Psoas muscle (tissue), 8 donors: ENCODE measurements around the gene SIRT7. TPM values are rescaled to one million over a fixed set of nuclear protein-coding genes. Genes with fewer than 3 reads are reported as not detected.

Experiments
- ATAC-seq, 4 donors: fragments of 200-7000 bp; cut with Tn5 transposase; one replicate each; pipeline ENCODE4 v1.9.1; 2020; ENCODE audit warnings: moderate library complexity in 3 of 4, mild to moderate bottlenecking in 2 of 4
- DNase-seq, 2 donors: peaks; one replicate each; pipeline ENCODE4 v3.0.0-alpha.2; 2020
- H3K27ac ChIP-seq: fragments of 200-600 bp; one replicate; pipeline ENCODE4 v1.8.0; 2022
- H3K27me3 ChIP-seq, 3 donors: fragments of 200-600 bp in 1 of 3; one replicate each; pipeline versions ENCODE4 v1.6.1 to v1.8.0; 2013 to 2022; ENCODE audit warnings: low read length in 2 of 3, mild to moderate bottlenecking in 2 of 3, moderate library complexity in 1 of 3; ENCODE audit not compliant: insufficient read depth in 3 of 3
- H3K36me3 ChIP-seq, 2 donors: fragments of 200-600 bp in 1 of 2; one replicate each; pipeline versions ENCODE4 v1.6.1 to v1.8.0; 2013 to 2022; ENCODE audit warnings: low read depth in 1 of 2, mild to moderate bottlenecking in 1 of 2, moderate library complexity in 1 of 2; ENCODE audit not compliant: insufficient read depth in 1 of 2
- H3K4me1 ChIP-seq: fragments of 200-600 bp; one replicate; pipeline ENCODE4 v1.8.0; 2022
- H3K4me3 ChIP-seq: fragments of 200-600 bp; one replicate; pipeline ENCODE4 v1.8.0; 2022; ENCODE audit warnings: mild to moderate bottlenecking
- H3K9me3 ChIP-seq: fragments of 200-600 bp; one replicate; pipeline ENCODE4 v1.8.0; 2022
- WGBS, 3 donors: extraction: QIAGEN DNeasy Blood & Tissue Kit; methylation state at CpG; one replicate each; pipeline versions ENCODE4 v1.1.6 to v1.1.7; 2013; 5-methylcytosine and 5-hydroxymethylcytosine counted together
- intact Hi-C, 2 donors: fragments of 100-400 bp; cut with DNase I; formaldehyde crosslinking; loops; one replicate each; pipeline versions ENCODE4 v1.11.0 to v1.14.2; 2022
- polyA plus RNA-seq, 3 donors: library from polyadenylated mRNA; stranded (reverse); fragments of 200-250 nt; gene quantifications; one replicate each; pipeline ENCODE4 v1.2.3, GENCODE V29; 2013
- total RNA-seq, 4 donors: library from RNA; stranded (reverse); fragmentation: NEBNext Ultra II Directional in 2 of 4; extraction: Animal tissue kit (Norgen Biotek cat#: 25700) in 2 of 4; gene quantifications; one replicate each; pipeline versions ENCODE4 v1.2.1 to v1.2.4, GENCODE V29; 2021 to 2023
- TF ChIP-seq, protein P1 (sequence below): fragments of 200-600 bp; IDR thresholded peaks from one replicate; pipeline ENCODE4 v1.8.0; 2022; ENCODE audit warnings: antibody characterized with exemption
- donor health status: healthy with polysubstance abuse.
- donor health status: DM: no; HTN: no; CAD: no; lungs with moderate emphysema.
- donor health status: Bipolar disorder and iron deficiency.
- donor health status: healthy.
- donor health status: DM: yes; HTN: yes; CAD: no.
- donor health status: DM: no; HTN: no; CAD: no.
- donor health status: DM: no; HTN: no; CAD: no.
- donor health status: DM: yes; HTN: yes; CAD: no.

SIRT7 gene
- total and polyA plus RNA-seq, 7 donors = 3.9 to 14.2 (median 7.6) TPM

DNA sequence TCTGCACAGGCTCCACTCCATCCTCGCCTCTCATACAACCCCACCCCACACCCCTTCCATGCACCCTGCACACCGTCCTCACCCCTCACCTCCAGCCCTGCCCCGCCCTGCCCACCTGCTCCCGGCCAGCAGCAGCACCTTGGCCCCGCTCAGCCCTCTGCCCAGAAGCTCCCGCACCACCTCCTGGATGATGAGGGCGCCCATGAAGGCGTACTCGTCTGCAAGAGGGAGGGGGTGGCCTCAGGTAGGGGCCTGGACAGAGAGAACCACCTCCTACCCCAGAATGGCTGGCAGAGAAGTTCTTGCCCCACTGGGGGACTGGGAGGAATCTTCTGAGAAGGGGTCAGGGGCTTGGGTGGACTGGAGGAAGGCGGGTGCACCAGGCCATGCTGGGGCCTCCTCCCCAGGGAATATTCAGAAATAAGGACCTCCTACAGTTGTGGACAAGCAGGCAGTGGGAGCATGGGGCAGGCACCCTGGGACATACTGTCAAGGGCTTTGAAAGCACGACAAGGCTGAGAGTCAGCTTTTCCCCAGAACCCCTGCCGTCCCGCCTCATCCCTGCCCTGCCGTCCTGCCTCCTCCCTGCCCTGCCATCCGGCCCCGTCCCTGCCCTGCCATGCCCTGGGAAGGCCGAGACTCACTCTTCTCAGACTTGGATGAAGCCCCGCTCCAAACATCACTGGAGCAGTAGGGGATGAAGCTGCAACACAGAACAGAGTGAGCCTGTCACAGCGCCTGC, 39.9 kb upstream of the SIRT7 start:
- H3K9me3 ChIP-seq = no peaks in the 10 kb centered on the region
- TF ChIP-seq, protein P1, sequence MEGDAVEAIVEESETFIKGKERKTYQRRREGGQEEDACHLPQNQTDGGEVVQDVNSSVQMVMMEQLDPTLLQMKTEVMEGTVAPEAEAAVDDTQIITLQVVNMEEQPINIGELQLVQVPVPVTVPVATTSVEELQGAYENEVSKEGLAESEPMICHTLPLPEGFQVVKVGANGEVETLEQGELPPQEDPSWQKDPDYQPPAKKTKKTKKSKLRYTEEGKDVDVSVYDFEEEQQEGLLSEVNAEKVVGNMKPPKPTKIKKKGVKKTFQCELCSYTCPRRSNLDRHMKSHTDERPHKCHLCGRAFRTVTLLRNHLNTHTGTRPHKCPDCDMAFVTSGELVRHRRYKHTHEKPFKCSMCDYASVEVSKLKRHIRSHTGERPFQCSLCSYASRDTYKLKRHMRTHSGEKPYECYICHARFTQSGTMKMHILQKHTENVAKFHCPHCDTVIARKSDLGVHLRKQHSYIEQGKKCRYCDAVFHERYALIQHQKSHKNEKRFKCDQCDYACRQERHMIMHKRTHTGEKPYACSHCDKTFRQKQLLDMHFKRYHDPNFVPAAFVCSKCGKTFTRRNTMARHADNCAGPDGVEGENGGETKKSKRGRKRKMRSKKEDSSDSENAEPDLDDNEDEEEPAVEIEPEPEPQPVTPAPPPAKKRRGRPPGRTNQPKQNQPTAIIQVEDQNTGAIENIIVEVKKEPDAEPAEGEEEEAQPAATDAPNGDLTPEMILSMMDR = no peak
- ATAC-seq (no peak), DNase-seq (no peak)
- intact Hi-C loops = loop anchor here in 1 of 2 donors (2.0 kb wide), 1 partner anchor 63 kb away; no protein-coding TSS in a partner anchor
- H3K36me3 ChIP-seq = no peaks in the 10 kb centered on the region
- peaks cover 20% of the 10 kb centered on the region for H3K4me1 ChIP-seq
- H3K4me3 ChIP-seq = no peak overlapping the region
- peaks cover 0 to 23% (median 3%) of the 10 kb centered on the region in 3 donors for H3K27me3 ChIP-seq
- no peak overlapping the region for H3K27ac ChIP-seq
- 83 to 90% (median 85%) methylated on average over 18 to 19 of the region's 19 CpGs for whole genome bisulfite sequencing, 3 donors

DNA sequence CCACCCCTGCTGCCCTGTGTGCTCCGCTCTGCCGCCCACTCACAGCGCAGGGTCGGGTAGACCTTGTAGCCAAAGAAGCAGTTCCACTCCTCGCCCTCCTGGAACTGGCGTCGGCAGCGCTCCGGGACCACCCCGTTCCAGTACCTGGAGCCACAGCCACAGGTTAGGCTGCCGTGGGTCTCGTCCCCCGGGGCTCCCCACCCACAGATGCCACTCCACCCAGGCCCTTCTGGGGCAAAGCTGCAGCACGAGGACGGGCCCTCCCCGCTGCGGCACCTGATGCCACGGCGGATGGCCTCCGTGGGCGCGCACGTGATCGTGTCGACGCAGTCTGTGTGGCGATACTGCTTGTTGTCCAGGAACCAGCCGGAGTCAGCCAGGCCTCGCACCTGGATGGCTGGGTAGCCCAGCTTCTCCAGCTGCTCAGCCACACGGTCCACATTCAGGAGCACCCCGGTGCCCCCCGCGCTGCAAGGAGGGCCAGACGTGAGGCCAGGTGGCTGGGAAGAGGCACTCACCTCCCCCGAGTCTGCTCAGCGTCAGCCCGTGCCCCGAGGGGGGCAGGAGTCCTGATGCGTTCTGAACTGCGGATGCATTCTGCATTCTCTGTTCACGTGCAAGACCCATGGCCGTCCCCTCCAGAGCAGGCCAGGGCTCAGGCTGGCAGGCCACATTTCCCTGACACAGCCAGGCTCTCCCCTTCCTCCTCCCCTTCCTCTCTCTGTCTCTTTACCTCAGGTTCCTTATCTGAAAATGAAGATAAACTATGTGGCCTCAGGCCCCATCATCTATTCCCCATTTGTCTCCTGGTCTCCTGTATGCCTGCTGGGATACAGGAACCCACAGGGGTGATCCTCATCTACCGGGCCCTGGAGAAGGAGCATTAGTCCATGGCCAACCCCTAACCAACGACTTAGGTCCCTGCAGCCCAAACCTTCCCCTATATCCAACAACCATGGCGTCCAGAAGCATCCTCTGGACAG, 38.9 kb upstream of the SIRT7 start:
- WGBS, 3 donors = 83 to 84% (median 84%) methylated on average over 45 of the region's 45 CpGs
- Histone ChIP-seq H3K9me3 (no peaks in the 10 kb centered on the region), H3K36me3 (no peaks in the 10 kb centered on the region), H3K27ac (no peak overlapping the region), H3K4me1 (peaks cover 15% of the 10 kb centered on the region), H3K4me3 (no peak overlapping the region), H3K27me3 (peaks cover 0 to 22% (median 3%) of the 10 kb centered on the region in 3 donors)
- TF ChIP-seq, protein P1 = no peak
- intact Hi-C loops = no loop called here
- DNase-seq (no peak), ATAC-seq (no peak)

DNA sequence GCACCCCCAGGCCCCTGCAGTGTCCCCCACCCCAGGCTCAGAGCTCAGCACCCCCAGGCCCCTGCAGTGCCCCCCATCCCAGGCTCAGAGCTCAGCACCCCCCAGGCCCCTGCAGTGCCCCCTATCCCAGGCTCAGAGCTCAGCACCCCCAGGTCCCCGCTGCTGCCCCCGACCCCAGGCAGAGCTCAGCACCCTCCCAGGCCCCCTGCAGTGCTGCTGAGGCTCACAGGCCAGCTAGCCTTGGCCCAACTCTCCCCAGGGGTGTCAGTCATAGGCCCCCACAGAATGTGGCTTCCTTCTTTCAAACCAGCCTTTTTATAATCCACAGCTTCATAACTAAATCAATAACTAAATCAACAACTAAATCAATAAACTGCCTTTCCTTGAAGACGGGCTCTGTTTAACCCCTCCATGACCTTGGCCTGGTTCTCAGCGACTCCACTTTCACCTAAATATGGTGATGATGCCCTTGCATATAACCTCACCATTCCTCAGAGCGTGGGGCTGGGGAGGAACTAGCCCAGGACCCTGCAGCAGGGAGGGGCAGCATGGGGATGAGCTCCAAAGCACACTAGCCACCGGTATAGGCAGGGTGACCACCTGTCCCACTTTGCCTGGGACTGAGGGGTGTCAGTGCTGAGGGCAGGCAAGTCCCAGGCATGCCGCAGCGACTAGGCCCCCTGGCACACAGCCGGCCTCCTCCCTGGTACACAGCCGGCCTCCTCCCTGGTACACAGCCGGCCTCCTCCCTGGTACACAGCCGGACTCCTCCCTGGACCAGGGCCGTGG, 38.0 kb upstream of the SIRT7 start:
- Histone ChIP-seq H3K4me1 (peaks cover 15% of the 10 kb centered on the region), H3K9me3 (no peaks in the 10 kb centered on the region), H3K27ac (no peak overlapping the region), H3K36me3 (no peaks in the 10 kb centered on the region), H3K27me3 (peaks cover 0 to 16% (median 3%) of the 10 kb centered on the region in 3 donors), H3K4me3 (no peak overlapping the region)
- ATAC-seq (no peak), DNase-seq (no peak)
- intact Hi-C loops = no loop called here
- TF ChIP-seq, protein P1 = no peak
- 77 to 78% (median 78%) methylated on average over 10 to 13 of the region's 13 CpGs for WGBS, 3 donors

DNA sequence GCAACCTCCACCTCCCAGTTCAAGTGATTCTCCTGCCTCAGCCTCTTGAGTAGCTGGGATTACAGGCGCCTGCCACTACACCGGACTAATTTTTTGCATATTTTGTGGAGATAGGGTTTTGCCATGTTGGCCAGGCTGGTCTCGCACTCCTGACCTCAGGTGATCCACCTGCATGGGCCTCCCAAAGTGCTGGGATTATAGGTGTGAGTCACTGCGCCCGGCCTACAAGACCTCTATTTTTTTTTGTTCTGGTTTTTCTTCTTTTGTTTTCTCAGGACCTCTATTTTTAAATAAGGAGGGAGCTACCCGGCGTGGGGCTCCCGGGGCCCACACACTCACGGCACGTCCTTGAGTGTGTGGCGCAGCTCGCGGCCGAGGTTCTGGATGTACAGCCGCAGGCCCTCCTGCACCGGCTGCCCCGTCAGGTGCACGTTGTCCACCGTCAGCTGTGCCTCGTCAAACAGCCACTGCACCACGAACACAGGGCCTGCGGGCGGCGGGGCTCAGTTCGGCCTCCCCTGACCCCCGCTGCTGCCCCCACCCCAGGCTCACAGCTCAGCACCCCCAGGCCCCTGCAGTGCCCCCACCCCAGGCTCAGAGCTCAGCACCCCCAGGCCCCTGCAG, 37.2 kb upstream of the SIRT7 start:
- intact Hi-C loops = no loop called here
- Histone ChIP-seq H3K4me3 (no peak overlapping the region), H3K27ac (no peak overlapping the region), H3K36me3 (no peaks in the 10 kb centered on the region), H3K27me3 (peaks cover 0 to 11% (median under 1%) of the 10 kb centered on the region in 3 donors), H3K4me1 (peaks cover 12% of the 10 kb centered on the region), H3K9me3 (no peaks in the 10 kb centered on the region)
- no peak for DNase-seq
- ATAC-seq = no peak
- TF ChIP-seq, protein P1 = no peak
- 91 to 92% (median 92%) methylated on average over 24 to 26 of the region's 26 CpGs for WGBS, 3 donors
